COLO829 (cell line): ENCODE results near the gene SBF2.

Experiments used
- DNase-seq: peaks from one replicate; pipeline ENCODE4 v3.0.0; 2012; ENCODE audit warnings: low spot score

Gene SBF2

DNA sequence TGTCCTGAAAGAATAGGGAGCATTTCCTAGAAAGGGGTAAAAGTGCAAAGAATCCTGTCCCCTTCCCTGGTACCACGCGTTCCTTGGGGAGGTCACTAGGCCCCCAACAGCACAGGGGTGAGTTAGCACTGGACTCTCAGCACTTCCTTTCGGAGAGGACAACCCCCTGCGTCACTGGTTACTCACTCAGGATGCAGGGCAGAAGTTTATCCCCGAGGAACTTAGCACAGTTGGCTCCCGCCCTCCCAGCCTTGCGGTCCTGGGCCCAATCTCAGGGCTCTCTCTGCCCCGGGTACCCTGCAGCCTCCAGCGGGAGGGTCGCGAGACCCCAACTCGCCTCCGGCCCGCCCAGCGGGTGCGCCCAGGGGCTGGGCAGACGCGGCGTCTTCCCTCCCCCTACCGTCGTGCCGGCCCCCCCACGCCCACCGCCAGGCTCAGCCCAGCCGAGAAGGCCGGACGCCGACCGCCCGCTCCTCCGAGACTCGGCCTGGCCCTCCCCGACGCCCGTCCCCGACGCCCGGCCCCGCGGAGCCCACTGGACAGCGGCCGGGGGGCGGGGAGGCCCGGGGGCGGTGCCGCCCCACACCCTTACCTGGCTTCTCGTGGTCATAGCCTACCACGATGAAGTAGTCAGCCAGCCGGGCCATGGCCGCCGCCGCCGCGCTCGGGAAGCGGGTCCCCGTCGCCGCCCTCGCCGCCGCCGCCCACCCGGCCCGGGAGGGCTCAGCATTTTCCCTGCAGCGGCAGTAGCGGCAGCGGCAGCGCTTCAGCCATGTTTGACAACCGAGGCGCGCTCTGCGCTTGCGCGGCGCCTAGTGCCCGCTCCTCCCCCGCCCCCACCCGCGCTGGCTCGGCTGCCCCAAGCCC lies at the start of gene SBF2:
Gene SBF2, minus strand, starts transcription at position 797 of the 867 bp plus-strand sequence. Its CDS starts 150 bp downstream, at position 647.
- peak; percentile 81 for DNase-seq

- no peak for DNase-seq
Measured at GRCh38 chr11:10338287-10338686, 44.3 kb upstream of the SBF2 start.

- DNase-seq: no peak
Measured at GRCh38 chr11:10333490-10333889, 39.5 kb upstream of the SBF2 start.

- no peak for DNase-seq
Measured at GRCh38 chr11:10331548-10332289, 37.7 kb upstream of the SBF2 start.

- DNase-seq: peak; percentile 42
Measured at GRCh38 chr11:10329935-10330334, 35.9 kb upstream of the SBF2 start.

- no peak for DNase-seq
Measured at GRCh38 chr11:10329356-10329755, 35.3 kb upstream of the SBF2 start.

DNA sequence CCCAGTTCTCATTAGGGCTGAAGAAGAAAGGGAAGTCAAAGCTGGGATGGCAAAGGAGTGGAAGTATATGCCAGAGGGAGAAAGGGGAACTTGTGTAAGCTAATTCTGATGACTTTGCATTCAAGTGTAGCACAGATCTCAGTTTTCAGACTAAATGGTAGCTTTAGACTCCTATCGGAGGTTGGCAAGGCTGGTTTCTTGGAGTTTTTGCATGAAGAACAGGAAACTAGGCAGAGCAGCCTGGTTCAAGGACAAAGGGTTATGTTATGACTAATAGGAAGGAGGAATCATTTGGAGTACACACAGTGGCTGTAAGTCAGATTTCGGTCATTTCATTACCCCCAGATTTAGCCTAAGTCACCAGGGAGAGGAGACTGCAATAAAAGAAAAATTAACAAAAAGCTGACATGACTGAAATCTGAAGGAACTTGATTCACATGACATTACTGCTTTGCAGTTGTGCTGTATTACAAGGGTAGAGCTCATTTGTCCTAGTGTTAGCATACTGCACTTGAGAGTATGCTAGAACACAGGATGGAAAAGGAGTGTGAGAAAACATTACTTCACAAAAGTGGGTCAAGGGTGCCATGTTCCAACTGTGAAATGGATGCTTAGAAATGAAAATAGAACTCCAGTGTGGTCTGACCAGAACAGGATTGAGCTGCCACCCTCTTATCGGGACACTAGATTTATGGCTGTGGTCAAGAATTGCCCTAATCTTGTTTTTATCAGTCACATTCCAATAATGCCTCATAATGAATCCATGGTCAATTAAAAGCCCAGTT lies 34.5 kb upstream of the SBF2 start:
- peak; percentile 76 for DNase-seq

- no peak for DNase-seq
Measured at GRCh38 chr11:10327254-10327653, 33.2 kb upstream of the SBF2 start.

DNA sequence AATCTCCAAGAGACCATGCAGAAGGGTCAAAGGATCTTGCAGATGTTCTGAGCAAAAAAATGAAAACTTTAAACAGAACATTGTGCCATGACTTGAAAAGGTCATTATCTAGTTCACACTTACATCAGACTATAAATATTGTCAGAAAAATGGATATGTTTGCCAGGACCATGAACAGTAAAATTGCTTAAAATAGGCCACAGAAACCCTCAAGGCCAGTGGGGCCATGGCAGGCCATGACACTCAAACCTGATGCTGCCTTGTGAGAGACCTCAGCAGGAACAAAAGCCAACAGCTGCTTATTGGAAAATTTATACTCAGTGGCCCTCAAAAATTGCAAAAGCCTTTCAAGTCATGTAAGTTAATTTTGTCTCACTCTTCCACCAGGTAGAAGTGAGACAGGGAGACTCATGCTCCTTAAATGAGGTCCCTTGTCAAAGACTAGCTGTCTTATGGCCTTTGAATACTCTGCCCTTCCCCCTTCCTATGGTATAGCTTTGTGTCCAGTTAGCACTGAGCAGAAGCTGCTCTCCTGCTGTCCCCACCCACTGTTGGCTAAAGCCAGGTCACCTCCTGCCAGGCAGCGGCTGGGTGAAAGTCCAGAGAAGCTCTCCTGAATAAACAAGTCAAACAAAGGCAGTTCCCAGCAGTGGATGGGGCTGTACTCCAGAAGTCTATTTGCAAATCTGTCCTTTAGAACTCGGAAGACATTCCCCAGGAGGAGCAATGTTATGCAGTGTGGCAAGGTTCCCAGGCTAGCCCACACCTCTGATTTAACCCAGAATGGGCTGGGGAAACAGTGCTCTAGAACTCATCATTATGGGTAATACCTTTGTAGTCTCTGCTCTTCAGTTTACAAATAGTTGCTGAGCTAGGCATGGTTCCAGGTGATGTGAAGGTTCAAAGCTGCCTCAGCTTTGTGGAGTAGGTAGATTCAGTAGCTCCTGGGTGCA lies 32.3 kb upstream of the SBF2 start:
- no peak for DNase-seq

- DNase-seq: no peak
Measured at GRCh38 chr11:10325277-10326011, 31.4 kb upstream of the SBF2 start.

DNA sequence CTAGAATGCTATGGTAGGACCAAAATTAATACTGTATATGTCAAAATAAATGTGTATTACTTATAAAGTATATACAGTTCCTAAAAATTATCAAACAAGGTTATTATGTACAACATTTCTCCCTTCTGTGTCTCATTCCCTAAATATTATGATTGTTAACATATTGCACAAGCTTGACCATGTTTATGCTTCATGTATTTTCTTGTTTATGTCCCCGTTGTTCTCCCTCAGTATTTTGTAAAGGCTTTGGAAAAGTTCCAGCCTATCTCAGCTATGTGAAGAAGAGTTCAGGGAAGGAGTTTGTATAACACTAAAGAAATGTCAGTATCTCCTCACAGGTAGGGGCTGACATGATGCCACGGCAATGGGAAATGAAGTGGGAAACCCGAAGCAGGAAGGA lies 30.5 kb upstream of the SBF2 start:
- no peak for DNase-seq

GRCh38 chr11:10323793-10324170 lies 29.8 kb upstream of the SBF2 start:
- no peak for DNase-seq

DNA sequence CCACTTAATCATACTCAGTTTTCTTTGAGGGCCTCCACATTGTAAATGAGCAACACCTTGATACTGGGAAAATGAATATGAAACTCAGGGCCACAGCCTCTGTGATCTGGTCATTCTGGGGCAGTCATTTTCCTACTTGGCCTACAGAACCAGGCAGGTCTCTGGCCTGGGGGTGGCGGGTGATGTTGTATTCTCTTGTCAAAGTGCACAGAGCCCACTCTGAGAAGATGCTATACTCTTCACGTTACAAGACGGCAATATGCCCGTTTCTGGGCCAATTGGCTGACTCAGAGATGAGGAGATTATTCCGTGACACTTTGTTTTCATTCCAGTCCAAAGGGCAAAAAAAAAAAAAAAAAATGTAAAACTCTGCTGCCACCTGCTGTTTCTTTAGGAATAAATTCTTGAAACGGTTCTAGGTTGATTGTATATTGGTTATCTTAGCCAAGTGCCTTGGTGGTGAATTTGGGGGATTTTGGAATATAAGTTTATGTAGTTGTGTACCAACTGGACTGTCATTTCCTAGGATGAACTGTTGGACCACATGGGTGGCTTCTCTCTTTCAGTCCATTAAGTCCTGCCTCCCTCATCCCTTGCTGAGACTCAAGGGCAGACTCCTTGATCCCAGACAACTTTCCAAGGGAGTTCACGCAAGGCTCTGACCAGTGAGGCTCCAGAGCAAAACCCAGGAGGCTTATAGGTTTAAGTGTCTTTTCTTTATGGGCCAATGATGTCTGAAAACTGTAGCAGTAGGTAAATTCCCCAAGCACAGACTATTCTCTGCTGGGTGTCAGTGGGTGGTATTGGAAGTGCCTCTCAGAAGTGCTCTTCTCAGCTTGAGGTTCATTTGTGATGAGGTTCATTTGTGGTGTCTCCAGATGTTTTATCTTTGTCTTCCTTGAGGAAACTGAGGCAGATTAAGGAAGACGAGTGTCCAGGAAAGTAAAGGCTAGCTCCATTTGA lies 29.1 kb upstream of the SBF2 start:
- DNase-seq: peak; percentile 88

- no peak for DNase-seq
Measured at GRCh38 chr11:10322401-10322800, 28.4 kb upstream of the SBF2 start.

- DNase-seq: no peak
Measured at GRCh38 chr11:10320736-10321465, 26.9 kb upstream of the SBF2 start.

DNA sequence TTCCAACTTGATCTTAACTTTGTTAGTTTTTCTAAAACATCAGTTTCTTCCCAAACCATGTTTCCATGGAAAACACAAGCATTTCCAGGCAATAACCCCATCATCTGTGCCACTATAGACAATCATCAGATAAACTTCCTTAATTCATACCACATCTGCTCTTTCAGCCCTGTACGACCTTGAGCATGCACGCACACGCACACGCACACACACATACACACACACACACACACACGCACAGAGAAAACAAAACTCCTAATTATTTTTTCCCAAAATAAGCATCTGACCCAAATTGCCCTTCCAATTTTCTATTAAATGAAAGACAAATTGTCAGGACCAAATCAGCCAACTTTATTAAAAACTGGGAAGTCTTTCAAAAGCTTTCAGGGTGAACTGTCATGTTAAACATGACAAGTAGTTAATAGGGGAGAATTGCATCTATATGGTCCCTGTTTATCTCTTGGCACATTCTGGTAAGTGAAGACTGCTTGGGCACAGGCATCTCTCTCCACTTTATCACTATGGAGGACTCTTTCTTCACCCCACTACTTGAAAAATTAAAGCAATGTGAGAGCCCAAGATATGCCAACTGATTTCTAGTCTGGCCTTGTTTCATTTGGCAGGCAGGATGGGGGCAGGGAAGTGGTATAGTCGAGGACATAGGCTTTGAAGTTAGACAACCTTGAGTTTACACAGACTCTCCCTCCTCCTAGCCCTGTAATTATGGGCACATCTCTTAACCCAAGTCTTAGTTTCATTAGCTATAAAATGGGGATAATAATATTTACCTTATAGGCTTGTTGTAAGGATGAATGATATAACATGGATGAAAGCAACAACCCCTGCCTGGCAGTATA lies 25.9 kb upstream of the SBF2 start:
- DNase-seq: no peak

DNA sequence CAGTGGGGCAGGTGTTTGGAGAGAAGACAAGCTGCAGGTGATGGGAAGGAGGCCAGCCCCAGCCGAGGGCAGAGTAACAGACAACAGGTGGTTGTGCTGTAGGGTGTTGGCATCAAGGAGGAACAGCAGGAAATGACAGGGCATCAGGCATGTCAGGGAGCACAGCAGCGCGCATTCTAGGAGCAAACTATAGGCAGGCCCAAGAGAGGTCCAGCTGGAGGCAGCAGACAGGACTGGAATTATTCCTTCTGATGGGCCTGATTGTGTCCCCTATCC lies 24.4 kb upstream of the SBF2 start:
- no peak for DNase-seq
